Measurements from ENCODE around the gene PCBP2. TPM values are rescaled to one million over a fixed set of nuclear protein-coding genes. Genes with fewer than 3 reads are reported as not detected.
A peak's percentile ranks its signal among the peaks of the same experiment; 100 is the strongest.
"Not testable (repeated sequence)": the region's sequence is repeated elsewhere in the genome, so short reads cannot be mapped to it uniquely, and the experiment has no call there.

The PCBP2 gene
- total and polyA plus RNA-seq, 5 donors, result 349 to 743 (median 581) TPM

- H3K4me3 ChIP-seq (ENCODE audit: low read length); H3K9me3 ChIP-seq (ENCODE audit: control insufficient read depth, low read length); DNase-seq; H3K4me1 ChIP-seq (ENCODE audit: control insufficient read depth, insufficient read depth, low read length); intact Hi-C loops (cut with DNase I); H3K27ac ChIP-seq (ENCODE audit: low read length); H3K27me3 ChIP-seq (ENCODE audit: control insufficient read depth, insufficient read depth); ATAC-seq: not testable (repeated sequence)
Observed at GRCh38 chr12:53439582-53439981, 12.3 kb upstream of the PCBP2 start.

DNA sequence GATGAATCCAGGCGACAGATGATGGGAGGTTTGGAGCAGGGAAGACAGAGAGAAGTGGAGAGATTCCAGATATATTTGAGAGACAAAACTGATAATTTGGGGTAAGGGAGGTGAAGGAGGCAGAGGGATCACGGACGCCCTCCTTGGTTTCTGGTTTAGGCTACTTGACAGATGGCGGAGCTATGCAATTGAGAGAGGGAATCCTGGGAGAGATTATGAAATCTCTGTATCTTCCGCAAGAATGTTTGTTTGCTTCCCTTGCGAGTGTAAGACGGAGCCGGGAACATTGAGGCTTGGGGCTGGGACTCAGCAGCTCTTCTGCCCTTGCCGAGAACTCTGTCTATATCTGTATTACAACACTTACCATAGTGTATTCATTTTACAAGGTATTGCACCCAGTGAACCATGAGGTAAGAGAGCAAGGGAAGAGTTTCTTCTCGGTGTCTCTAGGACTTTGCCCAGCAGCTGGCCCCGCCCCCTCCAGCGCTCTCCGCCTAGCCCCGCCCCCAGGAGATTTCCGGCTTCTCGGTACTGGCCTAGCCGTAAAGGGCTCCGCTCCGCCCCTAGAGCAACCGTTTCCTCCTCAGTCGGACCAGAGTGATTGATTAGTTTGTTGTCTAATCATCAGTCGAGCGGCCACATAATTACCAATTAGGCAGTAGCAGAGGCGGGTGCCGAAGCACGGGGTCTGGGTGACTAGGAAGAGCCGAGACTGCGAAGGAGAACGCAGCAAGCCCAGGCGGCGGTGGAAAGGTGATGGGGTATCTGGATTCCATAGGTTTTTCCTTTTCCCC, 10.7 kb upstream of the PCBP2 start, which contains the start of gene PRR13:
PRR13 (plus strand) TSS at position 695 of the 794 bp plus-strand sequence. CDS start 981 bp downstream, outside the sequence.
- peak within 1 kb of the TSS; percentile 96 for H3K27ac ChIP-seq (ENCODE audit: low read length)
- peak within 1 kb of the TSS; percentile 97 for H3K4me3 ChIP-seq (ENCODE audit: low read length)
- H3K9me3 ChIP-seq (ENCODE audit: control insufficient read depth, low read length), result no peaks in the 10 kb centered on the region
- DNase-seq, result peak; percentile 98 to 100 (median 99)
- H3K27me3 ChIP-seq (ENCODE audit: control insufficient read depth, insufficient read depth), result no peaks in the 10 kb centered on the region
- intact Hi-C loops (cut with DNase I), result no loop called here
- peaks cover 4% of the 10 kb centered on the region for H3K4me1 ChIP-seq (ENCODE audit: control insufficient read depth, insufficient read depth, low read length)
- under 1% methylated on average over 31 of the region's 31 CpGs for WGBS
- peak; percentile 99 for ATAC-seq

DNA sequence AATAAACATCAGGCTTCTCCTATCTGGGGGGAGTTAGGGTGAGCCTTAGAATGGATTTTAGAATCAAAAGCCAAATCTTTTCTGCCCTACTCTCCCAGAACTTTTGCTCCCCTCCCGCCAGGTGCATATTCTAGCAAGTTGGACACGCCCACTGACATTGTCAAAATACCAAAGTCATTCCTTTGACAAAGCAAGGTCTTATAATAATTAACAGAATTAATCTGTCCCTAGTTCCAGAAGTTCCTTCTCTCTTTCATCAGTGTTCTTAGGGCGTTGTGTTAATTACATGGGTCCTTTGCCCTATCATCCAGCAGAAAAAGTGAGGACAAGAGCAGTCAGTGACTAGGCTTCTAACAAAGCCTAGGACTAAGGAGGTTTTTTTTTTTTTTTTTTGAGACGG, 7.9 kb upstream of the PCBP2 start:
- no peak for ATAC-seq
- intact Hi-C loops (cut with DNase I), result no loop called here
- Histone ChIP-seq H3K27ac (ENCODE audit: low read length) (no peak overlapping the region), H3K27me3 (ENCODE audit: control insufficient read depth, insufficient read depth) (no peaks in the 10 kb centered on the region), H3K4me3 (ENCODE audit: low read length) (no peak overlapping the region), H3K4me1 (ENCODE audit: control insufficient read depth, insufficient read depth, low read length) (peaks cover 4% of the 10 kb centered on the region), H3K9me3 (ENCODE audit: control insufficient read depth, low read length) (no peaks in the 10 kb centered on the region)
- no peak for DNase-seq
- WGBS, result 95% methylated on average over 4 of the region's 4 CpGs

DNA sequence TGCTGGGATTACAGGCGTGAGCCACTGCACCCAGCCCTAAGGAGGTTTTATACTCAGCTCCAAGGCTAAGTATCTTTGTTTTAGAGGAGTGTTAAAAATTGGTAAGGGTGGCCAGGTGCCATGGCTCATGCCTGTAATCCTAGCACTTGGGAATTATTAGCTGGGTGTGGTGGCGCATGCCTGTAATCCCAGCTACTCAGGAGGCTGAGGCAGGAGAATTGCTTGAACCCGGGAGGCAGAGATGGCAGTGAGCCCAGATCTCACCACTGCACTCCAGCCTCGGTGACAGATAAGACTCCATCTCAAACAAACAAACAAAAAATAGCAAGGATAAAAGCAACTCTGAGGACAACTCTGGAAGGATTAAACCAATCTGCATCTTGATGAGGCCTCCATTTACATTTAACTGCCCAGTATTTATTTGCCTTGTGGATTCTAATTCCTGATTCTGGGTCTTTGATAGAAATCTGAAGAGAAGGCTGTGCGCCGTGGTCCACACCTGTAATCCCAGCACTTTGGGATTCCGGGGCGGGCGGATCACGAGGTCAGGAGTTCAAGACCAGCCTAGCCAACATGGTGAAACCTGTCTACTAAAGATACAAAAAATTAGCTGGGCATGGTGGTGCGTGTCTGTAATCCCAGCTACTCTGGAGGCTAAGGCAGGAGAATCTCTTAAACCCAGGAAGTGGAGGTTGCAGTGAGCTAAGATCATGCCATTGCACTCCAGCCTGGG, 7.1 kb upstream of the PCBP2 start:
- H3K4me1 ChIP-seq (ENCODE audit: control insufficient read depth, insufficient read depth, low read length); H3K27ac ChIP-seq (ENCODE audit: low read length); H3K27me3 ChIP-seq (ENCODE audit: control insufficient read depth, insufficient read depth); H3K9me3 ChIP-seq (ENCODE audit: control insufficient read depth, low read length); DNase-seq; ATAC-seq; intact Hi-C loops (cut with DNase I); H3K4me3 ChIP-seq (ENCODE audit: low read length): not testable (repeated sequence)
- 87% methylated on average over 11 of the region's 11 CpGs for WGBS

- intact Hi-C loops (cut with DNase I), result loop anchor here in 1 of 4 donors (10.0 kb wide), 1 partner anchor 54 kb away; the partner anchor contains the start of genes NPFF and TARBP2
- ATAC-seq (no peak), DNase-seq (no peak)
- Histone ChIP-seq H3K9me3 (ENCODE audit: control insufficient read depth, low read length) (no peaks in the 10 kb centered on the region), H3K27ac (ENCODE audit: low read length) (no peak overlapping the region), H3K27me3 (ENCODE audit: control insufficient read depth, insufficient read depth) (no peaks in the 10 kb centered on the region), H3K4me1 (ENCODE audit: control insufficient read depth, insufficient read depth, low read length) (peaks cover 2% of the 10 kb centered on the region), H3K4me3 (ENCODE audit: low read length) (no peak overlapping the region)
- WGBS, result 91% methylated on average over 7 of the region's 7 CpGs
Observed at GRCh38 chr12:53450936-53451335, 966 bp upstream of the PCBP2 start.

GRCh38 chr12:53452159-53453077, 516 bp downstream of the PCBP2 start:
- H3K27ac ChIP-seq (ENCODE audit: low read length), result peak overlapping the region; percentile 99
- no peaks in the 10 kb centered on the region for H3K27me3 ChIP-seq (ENCODE audit: control insufficient read depth, insufficient read depth)
- DNase-seq, result peak; percentile 91 to 96 (median 96)
- H3K4me1 ChIP-seq (ENCODE audit: control insufficient read depth, insufficient read depth, low read length), result peaks cover 2% of the 10 kb centered on the region
- H3K4me3 ChIP-seq (ENCODE audit: low read length), result peak overlapping the region; percentile 75
- peak; percentile 85 to 87 for ATAC-seq
- no peaks in the 10 kb centered on the region for H3K9me3 ChIP-seq (ENCODE audit: control insufficient read depth, low read length)
- under 1% methylated on average over 66 of the region's 82 CpGs for WGBS
- intact Hi-C loops (cut with DNase I), result loop anchor here in 1 of 4 donors (10.0 kb wide), 1 partner anchor 52 kb away; the partner anchor contains the start of genes NPFF and TARBP2

DNA sequence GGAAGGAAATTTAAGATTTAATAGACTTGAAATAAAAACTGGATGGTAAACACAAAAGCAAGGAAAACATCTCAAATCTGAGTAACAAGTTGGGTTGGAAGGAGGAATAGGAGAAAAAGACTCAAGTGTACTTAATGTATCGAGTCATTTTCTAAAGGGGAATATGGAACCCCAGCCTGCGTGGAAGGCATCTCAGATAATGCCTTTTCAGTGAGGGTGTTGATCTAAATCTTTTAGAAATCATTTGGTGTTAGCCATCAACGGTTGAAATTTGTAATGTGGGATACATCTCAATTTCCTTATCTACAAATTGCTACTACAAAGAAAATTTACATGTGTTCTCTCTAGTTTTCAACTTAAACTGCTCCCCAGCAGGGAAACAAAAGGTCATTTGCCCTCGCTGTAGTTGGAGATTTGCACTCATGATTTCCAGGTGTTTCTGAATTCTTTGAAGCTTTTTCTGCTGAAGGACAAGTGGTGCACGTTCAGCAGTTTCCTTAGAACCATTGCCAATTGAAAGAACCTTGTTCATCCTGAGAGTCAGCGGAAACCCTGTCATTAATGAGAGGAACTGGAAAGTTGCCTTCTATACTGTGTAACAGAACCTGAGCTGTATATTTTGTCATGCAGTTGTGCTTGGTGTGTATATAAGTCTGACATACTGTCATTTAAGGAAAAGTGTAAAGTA, 2.2 kb downstream of the PCBP2 start:
- H3K27ac ChIP-seq (ENCODE audit: low read length), result no peak overlapping the region

GRCh38 chr12:53454707-53455106, 2.8 kb downstream of the PCBP2 start:
- WGBS, result 42% methylated on average over 3 of the region's 3 CpGs
- DNase-seq, result no peak
- Histone ChIP-seq H3K4me3 (ENCODE audit: low read length) (no peak overlapping the region), H3K4me1 (ENCODE audit: control insufficient read depth, insufficient read depth, low read length) (peaks cover 2% of the 10 kb centered on the region), H3K9me3 (ENCODE audit: control insufficient read depth, low read length) (no peaks in the 10 kb centered on the region), H3K27me3 (ENCODE audit: control insufficient read depth, insufficient read depth) (no peaks in the 10 kb centered on the region), H3K27ac (ENCODE audit: low read length) (peak overlapping the region; percentile 6)
- ATAC-seq, result no peak
- intact Hi-C loops (cut with DNase I), result loop anchor here in 2 of 4 donors (2.0 to 10.0 kb wide), 2 partner anchors 14 to 50 kb away; partner anchors contain the start of genes NPFF (in 1 of the 2) and TARBP2 (in 1 of the 2)

More for the DNA sequence above, 2.2 kb downstream of the PCBP2 start:
- Histone ChIP-seq H3K4me1 (ENCODE audit: control insufficient read depth, insufficient read depth, low read length) (peaks cover 2% of the 10 kb centered on the region), H3K9me3 (ENCODE audit: control insufficient read depth, low read length) (no peaks in the 10 kb centered on the region), H3K27me3 (ENCODE audit: control insufficient read depth, insufficient read depth) (no peaks in the 10 kb centered on the region), H3K4me3 (ENCODE audit: low read length) (peak overlapping the region; percentile 75)
- ATAC-seq (no peak), DNase-seq (no peak)
- intact Hi-C loops (cut with DNase I), result loop anchor here in 2 of 4 donors (2.0 to 10.0 kb wide), 2 partner anchors 15 to 51 kb away; partner anchors contain the start of genes NPFF (in 1 of the 2) and TARBP2 (in 1 of the 2)
- 23% methylated on average over 6 of the region's 6 CpGs for WGBS

DNA sequence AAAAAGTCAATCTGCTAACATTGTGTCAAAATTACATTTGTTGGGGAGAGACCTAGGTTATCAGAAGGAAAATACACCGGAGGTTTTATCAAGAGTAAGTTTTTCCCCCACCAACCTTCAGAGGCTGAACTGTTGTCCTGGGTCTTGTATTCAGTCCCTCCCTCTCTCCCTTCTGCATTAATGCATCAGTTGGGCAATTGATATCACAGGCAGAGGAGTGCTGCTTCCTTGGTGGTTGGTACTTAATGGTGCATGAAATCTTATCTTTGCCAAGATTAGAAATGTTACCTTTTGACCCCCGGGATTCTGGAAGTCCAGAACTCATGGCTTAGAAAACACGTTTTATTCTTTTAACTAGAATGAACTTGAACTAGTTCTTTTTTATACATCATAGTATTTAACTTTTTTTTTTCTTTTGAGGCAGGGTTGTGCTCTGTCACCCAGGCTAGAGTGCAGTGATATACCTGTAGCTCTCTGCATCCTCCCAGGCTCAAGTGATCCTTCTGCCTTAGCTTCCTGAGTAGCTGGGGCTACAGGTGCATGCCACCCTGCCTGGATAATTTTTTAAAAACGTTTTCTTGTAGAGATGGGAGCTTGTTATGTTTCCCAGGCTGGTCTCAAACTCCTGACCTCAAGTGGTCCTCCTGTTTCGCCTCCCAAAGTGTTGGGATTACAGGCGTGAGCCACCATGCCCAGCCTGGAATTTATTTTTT, 4.9 kb downstream of the PCBP2 start:
- intact Hi-C loops (cut with DNase I), result loop anchor here in 1 of 4 donors (10.0 kb wide), 1 partner anchor 48 kb away; the partner anchor contains the start of genes NPFF and TARBP2
- Histone ChIP-seq H3K4me1 (ENCODE audit: control insufficient read depth, insufficient read depth, low read length) (peaks cover 2% of the 10 kb centered on the region), H3K9me3 (ENCODE audit: control insufficient read depth, low read length) (no peaks in the 10 kb centered on the region), H3K27ac (ENCODE audit: low read length) (no peak overlapping the region), H3K4me3 (ENCODE audit: low read length) (no peak overlapping the region), H3K27me3 (ENCODE audit: control insufficient read depth, insufficient read depth) (no peaks in the 10 kb centered on the region)
- DNase-seq, result no peak
- 57% methylated on average over 6 of the region's 6 CpGs for WGBS
- ATAC-seq, result no peak
